ENCODE data around the gene UMODL1.

DNA sequence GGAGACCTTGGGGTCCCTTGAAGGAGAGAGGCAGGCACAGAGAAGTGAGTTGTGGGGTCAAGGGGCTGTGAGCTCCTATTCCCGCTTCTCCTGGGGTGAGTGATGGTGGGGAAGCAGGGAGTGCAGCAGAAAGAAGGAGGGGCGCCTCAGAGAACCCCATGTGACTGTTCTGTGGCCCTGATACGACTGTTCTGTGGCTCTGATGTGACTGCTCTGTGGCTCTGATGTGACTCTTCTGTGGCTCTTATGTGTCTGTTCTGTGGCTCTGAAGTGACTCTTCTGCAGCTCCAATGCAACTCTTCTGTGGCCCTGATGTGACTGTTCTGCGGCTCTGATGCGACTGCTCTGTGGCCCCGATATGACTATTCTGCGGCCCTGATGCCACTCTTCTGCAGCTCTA lies 29.9 kb upstream of the UMODL1 start:
- TF ChIP-seq EZH2 (IDR thresholded peaks at IDR 0.05), result no peak
- no peak for TF ChIP-seq POLR2AphosphoS5 (IDR thresholded peaks at IDR 0.05; ENCODE audit: borderline replicate concordance, low read depth, low read length)
- TF ChIP-seq FOXP2 (optimal IDR thresholded peaks at IDR 0.05; ENCODE audit: control extremely low read depth, extremely low read length, insufficient read depth), result no peak
